ENCODE data around the gene DGCR8.

DGCR8 gene

DNA sequence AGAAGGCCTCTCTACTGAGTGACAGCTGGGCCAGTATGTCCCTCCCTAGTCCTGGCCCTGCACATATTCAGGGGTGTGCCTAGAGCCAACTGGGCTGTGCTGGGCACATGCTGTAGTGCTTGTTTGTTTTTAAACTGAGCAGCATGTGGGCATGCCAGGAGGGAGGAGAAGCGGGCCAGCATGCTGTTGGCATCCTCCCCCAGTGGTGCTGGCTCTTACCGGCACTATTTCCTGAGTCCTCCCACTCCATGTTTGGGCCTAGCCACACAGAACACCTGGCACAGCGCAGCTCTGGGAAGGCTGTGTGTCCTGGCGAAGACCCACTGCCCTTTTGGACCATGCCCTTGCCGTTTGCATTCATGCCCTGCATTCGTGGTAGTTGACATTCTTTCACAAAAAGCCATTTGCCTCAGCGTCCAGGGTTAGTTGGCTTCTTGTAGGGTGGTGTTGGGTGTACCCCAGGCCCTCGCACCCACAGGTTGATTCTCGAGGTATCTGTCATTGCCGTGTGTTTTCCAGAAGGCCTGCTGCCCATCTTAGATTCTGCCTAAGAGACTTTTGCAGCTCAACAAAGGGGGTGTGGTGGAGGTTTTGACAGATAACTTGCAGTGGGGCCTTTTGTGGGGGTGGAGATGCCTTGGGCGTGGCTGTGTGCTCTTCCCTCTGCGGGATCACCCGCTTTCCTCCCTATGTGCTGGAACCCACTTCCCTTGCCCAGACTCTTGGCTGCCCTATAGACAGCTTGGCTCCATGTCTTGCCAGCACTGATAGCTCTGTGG lies 13.6 kb downstream of the DGCR8 start:
- TF ChIP-seq POLR2A (IDR thresholded peaks at IDR 0.05; ENCODE audit: low read depth, low read length): no peak
- no peak for DNase-seq (ENCODE audit: insufficient read length, low spot score)
- FAIRE-seq: no peak

DNA sequence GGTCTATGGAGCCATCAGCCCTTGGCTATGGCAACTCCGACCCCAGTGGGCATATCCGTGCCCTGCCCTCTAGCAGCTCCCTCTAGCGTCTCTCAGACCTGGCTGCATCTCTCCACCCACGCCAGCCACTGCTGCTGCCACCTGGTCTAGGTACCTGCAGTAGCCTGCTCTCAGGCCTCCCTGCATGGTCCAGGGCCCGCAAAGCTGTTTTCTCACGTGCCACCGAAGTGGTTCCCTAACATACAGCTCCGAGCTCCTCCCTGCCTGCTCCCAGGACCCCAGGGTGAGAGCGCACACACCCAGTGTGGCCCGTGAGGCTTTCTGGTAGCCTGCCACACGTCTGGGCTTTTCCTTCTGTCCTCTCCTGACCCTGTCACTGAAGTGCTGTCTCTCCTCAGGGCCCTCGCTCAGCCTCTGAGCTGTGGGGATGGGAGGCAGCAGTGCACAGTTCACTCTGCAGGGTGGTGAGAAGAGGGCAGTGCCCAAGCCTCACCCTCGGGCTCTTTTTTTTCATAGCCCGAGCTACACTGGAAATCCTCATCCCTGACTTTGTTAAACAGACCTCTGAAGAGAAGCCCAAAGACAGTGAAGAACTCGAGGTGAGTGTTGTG lies 14.3 kb downstream of the DGCR8 start:
- no peak for FAIRE-seq
- DNase-seq (ENCODE audit: insufficient read length, low spot score): no peak
- TF ChIP-seq POLR2A (IDR thresholded peaks at IDR 0.05; ENCODE audit: low read depth, low read length): no peak

DNA sequence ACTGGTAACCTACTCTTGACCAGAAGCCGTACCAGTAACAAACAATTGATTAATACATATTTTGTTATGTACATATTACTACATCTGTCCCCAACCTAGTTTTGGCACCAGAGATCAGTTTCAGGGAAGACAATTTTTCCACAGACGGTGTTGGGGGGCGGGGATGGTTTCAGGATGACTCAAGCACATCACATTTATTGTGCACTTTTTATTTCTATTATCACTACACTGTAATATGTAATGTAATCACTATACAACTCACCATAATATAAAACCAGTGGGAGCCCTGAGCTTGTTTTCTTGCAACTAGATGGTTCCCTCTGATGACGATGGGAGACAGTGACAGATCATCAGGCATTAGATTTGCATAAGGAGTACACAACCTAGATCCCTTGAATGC lies 15.5 kb downstream of the DGCR8 start:
- FAIRE-seq (no peak), DNase-seq (ENCODE audit: insufficient read length, low spot score) (no peak)
- no peak for TF ChIP-seq POLR2A (IDR thresholded peaks at IDR 0.05; ENCODE audit: low read depth, low read length)

DNA sequence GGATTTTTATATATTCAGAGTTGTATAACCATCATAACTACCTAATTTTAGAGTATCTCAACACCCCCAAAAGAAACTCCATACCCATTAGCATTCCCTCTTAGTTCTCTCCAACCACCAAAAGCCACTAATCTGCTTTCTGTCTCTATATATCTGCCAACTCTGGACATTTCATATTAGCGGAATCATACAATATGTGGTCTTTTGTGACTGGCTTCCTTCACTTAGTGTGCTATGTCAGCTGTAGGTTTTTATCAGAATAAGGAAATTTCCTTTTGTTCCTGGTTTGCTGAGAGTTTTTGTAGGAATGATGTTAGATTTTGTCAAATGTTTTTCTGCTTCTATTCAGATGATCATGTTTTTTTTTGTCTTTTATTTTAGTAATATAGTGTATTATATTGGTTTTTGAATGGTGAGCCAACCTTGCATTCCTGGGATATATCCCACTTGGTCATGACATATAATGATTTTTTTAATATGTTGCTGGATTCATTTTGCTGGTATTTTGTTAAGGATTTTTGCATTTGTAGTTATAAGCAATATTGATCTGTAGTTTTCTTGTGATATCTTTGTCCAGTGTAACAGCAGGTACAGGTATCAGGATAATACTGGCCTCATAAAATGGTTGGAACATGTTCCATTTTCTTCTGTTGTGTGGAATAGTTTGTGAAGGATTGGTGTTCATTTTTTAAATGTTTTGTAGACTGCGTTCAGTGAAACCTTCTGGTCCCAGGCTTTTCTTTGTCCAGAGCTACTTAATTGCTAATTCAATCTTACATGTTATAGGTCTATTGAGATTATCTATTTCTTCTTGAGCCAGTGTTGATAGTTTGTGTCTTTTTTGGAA lies 16.8 kb downstream of the DGCR8 start:
- FAIRE-seq: no peak
- DNase-seq (ENCODE audit: insufficient read length, low spot score): no peak
- TF ChIP-seq POLR2A (IDR thresholded peaks at IDR 0.05; ENCODE audit: low read depth, low read length): no peak

DNA sequence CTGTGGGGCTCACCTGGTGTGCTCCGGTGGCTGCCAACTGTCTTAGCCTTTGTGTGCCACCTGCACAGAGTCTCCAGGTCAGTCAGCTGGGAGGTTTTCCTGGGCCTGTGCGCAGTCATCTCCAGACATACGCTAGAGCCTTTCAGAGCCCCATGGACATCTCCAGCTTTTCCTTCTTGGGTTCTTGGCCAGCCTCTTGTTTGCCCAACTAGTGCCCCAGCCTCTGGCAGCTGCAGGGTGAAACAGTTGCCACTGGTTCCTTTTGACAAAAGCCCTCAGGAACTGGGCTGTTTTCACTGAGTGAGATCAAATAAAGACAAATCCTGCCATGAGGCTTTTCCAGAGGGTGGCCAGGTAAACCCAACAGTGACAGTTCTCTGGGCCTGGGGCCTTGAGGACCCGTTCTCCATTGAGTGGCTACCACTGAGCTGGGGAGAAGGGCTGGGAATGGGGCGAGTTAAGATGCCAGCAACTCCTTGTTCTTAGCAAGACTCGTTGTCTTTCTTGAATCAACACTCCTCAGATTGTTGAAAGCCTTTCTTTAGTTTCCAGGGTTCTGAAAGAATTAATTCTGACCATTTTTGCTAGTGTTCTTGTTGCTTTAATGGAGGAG lies 19.2 kb downstream of the DGCR8 start:
- DNase-seq (ENCODE audit: insufficient read length, low spot score): no peak
- no peak for TF ChIP-seq POLR2A (IDR thresholded peaks at IDR 0.05; ENCODE audit: low read depth, low read length)
- no peak for FAIRE-seq

DNA sequence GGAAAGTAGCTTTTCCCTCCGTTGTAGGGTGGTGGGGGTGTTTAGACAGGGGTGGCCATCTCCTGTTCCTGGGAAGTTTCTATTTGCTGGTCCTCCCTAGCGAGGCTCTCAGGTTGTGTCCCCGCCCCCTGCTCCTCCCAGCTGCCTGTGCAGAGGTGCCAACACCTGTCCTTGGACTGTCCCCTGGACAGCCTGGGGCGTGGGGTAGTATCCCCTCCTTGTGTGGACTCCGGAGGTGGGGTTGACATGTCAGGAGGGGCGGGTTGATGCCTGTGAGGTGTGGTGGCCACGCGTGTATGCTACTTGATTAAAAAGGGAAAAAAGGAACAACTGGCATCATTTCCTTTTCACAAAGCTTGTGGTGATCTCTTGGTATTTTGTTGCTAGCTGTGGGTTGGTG lies 21.6 kb downstream of the DGCR8 start:
- TF ChIP-seq POLR2A (IDR thresholded peaks at IDR 0.05; ENCODE audit: low read depth, low read length): no peak
- DNase-seq (ENCODE audit: insufficient read length, low spot score): no peak
- no peak for FAIRE-seq

DNA sequence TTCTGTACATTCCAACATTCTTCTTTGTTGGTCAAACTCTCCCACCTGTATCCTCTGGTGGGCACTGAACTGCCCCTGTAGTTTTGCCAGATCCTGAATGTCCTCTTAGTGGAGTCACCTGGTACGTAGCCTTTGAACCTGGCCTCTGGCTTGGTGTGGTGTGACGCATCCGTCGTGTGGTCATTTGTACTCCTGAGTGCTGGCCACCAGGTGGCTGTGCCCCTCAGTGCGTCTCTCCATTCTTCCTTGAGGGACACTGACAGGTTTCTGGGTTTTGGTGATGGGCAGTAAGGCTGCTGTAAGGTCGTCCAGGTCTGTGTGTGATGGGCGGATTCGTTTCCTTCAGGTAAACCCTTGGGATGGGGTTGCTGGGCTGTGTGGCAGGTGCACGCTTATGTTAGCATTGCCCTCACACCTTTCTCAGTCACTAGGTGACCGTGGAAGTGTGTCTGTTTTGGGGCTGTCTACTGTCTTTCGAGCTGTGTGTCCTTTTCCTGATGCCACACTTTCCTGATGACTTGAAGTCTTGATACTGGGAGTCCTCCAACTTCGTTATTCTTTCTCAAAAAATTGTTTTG lies 22.3 kb downstream of the DGCR8 start:
- DNase-seq (ENCODE audit: insufficient read length, low spot score) (no peak), FAIRE-seq (no peak)
- TF ChIP-seq POLR2A (IDR thresholded peaks at IDR 0.05; ENCODE audit: low read depth, low read length): no peak

DNA sequence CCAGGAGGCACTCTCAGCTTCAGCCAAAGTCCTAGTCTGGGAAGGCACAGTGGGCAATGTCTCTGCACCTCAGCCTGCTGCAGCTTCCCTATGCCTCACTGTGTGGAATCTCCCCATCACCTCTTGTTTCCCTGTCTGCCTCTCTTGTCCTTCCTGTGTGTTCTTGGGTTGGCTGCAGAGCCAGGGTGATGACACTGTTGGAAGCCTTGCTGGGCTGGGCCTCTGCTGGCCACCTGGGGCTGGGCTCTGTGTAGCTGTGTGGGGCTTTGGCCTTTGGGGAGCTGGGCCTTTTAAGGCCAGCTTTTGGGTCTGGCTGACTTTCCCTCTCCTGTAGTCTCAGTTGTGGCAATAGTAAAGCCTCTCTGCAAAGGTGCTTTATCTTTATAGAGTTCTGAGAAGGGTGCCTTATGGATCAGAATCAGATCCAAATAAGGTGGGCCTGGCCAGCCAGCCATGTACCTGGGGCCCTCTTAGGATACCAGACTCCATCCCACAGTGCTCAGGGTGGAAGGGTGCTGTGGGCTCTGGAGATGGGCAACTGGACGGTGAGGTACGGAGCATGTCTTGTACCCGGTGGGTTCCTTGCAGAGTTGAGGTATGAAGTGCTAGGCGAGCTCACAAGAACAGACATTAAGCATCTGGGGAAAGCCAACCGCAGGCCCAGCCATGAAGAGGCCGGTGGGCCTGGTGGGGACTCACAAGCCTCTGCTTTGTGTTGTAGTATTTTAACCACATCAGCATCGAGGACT lies 25.6 kb downstream of the DGCR8 start:
- DNase-seq (ENCODE audit: insufficient read length, low spot score) (no peak), FAIRE-seq (no peak)
- TF ChIP-seq POLR2A (IDR thresholded peaks at IDR 0.05; ENCODE audit: low read depth, low read length): no peak

DNA sequence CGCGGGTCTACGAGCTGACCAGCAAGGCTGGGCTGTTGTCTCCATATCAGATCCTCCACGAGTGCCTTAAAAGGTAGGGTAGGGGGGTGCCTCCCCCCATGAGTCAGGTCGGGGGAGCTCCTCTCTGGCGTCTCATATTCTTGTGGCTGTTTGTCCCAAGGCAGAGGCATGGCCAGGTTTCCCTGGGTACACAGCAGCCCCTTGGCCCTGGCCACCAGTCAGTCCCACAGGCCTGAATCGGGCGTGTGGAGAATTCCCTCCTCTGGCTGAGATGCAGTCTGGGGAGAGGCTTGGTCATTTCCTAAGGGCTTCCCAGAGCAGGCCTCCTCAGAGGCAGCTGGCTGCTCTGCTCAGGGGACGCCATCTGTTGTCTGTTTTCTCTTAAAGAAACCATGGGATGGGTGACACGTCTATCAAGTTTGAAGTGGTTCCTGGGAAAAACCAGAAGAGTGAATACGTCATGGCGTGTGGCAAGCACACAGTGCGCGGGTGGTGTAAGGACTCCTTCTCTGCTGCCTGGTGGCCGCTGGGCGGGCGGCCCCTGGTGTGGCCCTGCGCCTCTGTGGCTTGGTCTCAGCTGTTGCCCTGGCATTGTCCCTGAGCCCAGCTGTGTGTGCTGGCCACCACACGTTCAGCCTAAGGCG lies 26.3 kb downstream of the DGCR8 start:
- no peak for TF ChIP-seq POLR2A (IDR thresholded peaks at IDR 0.05; ENCODE audit: low read depth, low read length)
- DNase-seq (ENCODE audit: insufficient read length, low spot score) (no peak), FAIRE-seq (no peak)

DNA sequence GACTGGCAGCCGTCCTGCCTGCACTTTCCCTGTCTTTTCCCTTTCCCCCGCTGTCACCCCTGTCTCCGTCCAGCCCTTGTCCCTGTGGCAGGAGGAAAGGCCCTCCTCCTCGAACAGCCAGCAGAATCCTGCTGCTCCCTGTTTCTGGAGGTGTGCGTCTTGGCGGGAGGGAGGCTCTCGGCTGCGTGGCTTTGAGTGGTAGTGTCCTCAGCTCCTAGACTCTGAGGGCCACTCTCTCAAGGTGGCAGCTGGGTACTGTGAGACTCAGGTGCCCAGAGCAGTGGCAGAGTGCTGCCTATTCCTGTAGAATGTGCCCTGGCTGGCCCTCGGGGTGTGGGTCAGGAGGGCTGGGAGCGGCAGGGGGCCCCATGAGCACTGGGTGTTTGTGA lies 26.8 kb downstream of the DGCR8 start:
- FAIRE-seq (no peak), DNase-seq (ENCODE audit: insufficient read length, low spot score) (no peak)
- TF ChIP-seq POLR2A (IDR thresholded peaks at IDR 0.05; ENCODE audit: low read depth, low read length): no peak

DNA sequence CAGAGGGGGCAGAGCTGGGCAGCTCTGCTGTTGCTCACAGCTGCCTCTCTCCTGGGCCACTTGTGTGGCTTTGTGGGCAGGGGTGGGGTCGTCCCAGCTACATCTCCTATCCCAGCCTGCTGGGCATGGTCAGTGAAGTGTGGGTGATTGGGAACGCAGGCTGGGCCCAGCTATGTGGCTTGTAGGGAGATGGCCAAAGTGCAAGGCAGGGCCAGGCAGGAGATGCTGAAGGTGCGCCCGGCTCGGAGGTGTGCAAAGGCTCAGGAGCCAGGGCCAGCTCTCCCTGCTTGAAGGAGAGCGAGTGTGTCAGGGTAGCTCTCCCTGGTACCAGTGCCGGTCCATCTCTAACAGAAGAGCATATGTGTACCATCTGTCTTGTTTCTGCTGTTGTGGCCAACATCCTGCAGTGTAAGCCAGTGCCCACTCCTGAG lies 27.4 kb downstream of the DGCR8 start:
- FAIRE-seq: no peak
- no peak for TF ChIP-seq POLR2A (IDR thresholded peaks at IDR 0.05; ENCODE audit: low read depth, low read length)
- DNase-seq (ENCODE audit: insufficient read length, low spot score): no peak

DNA sequence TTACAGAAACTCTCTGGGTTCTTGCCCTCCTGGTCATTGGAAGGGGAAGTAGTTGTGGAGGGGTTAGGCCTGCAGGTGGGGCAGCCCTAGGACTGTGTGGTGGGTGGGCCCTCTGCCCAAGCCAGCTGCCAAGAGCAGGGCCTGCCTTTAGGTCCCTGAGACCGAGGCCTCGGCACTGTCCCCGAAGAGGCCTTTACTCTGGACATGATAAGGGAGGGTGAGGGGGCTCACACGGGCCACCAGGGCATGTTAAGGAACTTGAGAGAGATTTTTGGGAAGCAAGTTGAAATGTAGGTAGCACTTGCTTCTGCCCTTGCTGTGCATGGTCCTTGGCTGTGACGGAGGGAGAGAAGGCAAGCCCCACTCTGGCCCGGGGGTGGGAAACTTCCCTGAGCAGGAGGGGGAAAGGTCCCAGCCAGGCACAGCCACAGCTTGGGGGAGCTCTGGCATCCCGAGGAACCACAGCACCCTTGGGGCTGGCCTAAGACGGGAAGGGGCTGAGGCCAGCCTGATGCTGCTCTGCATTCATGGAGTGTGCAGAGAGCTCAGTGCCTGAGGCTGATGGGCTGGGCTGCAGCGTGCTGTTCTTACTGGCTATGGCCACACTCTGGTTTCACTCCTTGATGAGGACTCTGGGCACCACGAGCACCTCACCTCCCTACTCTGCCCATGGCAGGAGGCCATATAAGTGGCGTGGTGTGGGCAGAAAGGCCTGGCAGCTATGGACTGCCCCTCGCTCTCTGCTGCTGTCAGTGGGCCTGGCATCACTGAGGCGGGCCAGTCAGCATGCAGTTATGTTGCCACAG lies 28.1 kb downstream of the DGCR8 start:
- FAIRE-seq: no peak
- DNase-seq (ENCODE audit: insufficient read length, low spot score): no peak
- TF ChIP-seq POLR2A (IDR thresholded peaks at IDR 0.05; ENCODE audit: low read depth, low read length): no peak

Data from H54 (cell line).